ENCODE measurements around the gene PNPLA7.

- TF ChIP-seq CTCF (IDR thresholded peaks at IDR 0.05), result no peak
- TF ChIP-seq POLR2AphosphoS5 (IDR thresholded peaks at IDR 0.05; ENCODE audit: low read depth, low read length), result no peak
- no peak for TF ChIP-seq NRF1 (IDR thresholded peaks at IDR 0.05; ENCODE audit: low read depth, low read length)
- TF ChIP-seq, protein P1, sequence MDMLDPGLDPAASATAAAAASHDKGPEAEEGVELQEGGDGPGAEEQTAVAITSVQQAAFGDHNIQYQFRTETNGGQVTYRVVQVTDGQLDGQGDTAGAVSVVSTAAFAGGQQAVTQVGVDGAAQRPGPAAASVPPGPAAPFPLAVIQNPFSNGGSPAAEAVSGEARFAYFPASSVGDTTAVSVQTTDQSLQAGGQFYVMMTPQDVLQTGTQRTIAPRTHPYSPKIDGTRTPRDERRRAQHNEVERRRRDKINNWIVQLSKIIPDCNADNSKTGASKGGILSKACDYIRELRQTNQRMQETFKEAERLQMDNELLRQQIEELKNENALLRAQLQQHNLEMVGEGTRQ (IDR thresholded peaks at IDR 0.05; ENCODE audit: borderline replicate concordance, low read depth, low read length), result no peak
These were observed 69.2 kb downstream of the PNPLA7 start for GRCh38 chr9:137480686-137481683.

Measured in SK-N-SH (cell line).